Forelimb muscle (tissue), 1 donor: ENCODE measurements around the gene HAGH. TPM values are rescaled to one million over a fixed set of nuclear protein-coding genes. Genes with fewer than 3 reads are reported as not detected.

ENCODE experiments used
- DNase-seq: peaks from one replicate; pipeline ENCODE4 v3.0.0-alpha.2; 2013; ENCODE audit warnings: low read depth
- polyA plus RNA-seq: library from polyadenylated mRNA; unstranded; fragments of 120-200 nt; gene quantifications from one replicate; pipeline ENCODE4 v1.2.1, GENCODE V29; 2013; ENCODE audit not compliant: insufficient read length

HAGH gene
- polyA plus RNA-seq, 1 donor = 44.3 TPM

DNA sequence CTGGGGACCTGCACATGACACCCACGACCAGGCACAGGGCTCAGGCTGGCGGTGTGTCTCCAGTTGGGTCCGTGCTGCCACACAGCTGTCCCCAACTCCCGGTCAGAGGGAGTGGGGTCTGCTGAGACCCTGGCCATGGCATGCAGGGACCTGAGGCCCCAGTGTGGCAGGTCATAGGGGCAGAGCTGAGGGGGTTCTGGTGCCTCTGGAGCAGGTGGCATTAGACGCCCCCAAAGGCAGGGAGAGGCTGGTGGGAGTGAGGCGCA is 39.6 kb downstream of the HAGH start:
- DNase-seq = no peak

DNA sequence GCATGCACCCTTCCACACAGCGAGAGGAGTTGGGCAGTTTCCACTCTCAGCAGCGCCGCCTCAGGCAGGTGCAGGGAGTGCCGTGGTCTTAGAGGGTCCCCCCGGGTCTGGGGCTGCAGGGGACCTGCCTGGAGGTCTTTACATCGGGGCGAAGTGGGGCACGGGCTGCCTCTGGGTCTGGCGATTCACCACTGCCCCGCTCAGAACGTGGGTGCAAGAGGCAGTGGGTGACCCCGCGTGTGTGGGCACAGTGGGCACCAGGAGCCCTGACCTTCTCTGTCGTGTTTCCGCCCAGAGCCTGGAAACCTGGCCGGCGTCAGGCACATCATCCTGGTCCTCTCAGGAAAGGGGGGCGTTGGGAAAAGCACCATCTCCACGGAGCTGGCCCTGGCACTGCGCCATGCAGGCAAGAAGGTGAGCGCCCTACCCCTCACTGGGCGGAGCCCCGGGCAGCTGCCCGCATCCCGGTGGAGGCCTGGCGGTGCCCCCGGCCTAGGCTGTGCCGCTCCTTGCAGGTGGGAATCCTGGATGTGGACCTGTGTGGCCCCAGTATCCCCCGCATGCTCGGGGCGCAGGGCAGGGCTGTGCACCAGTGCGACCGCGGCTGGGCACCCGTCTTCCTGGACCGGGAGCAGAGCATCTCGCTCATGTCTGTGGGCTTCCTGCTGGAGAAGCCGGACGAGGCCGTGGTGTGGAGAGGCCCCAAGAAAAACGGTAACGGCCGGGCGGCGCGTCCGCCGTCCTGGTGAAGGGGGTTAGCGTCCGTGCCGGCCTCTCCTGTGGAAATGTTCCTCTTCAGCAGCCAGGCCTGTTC is 40.2 kb downstream of the HAGH start:
- DNase-seq = no peak

DNA sequence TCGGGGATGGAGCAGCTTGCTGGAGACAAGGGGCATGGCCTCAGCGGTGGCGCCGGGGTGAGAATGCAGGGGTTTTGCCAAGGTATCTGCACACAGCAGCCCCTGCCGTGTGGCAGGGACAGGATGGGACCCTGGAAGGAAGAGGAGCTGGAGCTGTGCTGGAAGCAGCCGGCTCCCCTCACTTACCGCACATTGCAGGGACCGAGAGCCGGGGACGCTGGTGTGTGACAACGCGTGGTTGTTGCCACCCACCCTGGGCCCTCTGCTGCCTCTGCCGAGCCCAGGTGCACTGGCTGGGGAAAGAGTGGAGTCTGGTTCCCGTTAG is 40.8 kb downstream of the HAGH start:
- no peak for DNase-seq

DNA sequence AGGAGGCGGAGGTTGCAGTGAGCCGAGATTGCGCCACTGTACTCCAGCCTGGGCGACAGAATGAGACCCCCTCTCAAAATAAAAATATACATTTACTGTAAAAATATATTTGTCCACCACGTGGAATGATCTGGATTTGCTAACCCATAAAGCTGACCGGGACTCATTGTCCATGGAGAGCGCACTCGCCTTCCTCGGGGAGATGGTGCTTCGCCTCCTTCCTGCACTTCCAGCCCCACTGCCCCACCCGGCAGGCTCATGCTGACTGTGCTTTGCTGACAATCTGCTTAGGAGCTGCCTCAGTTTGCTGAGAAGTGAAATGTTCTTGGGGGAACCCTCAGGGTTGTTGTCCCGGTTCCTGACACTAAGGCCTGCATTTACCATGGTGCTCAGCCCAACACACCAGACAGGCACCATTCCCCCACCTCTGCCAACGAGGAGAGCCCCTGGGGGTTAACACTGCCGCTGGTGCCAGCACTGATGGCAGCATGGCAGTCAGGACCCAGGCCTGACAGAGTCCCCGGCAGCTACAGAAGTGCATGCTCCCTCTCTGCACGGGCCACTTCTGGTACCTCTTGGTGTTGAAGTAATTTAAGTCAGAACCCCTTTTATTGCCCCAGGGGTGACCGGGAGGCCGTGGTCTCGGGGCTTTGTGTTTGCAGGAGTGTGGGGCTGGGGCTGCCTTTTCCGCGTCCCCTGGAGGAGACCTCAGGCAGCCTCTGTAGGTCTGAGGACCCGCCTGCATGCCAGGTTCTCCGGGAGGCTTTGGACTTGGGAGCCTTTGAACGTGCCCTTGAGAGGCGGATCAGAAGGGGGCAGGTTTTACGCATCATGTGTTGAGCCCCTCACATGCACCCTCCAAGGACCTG is 41.4 kb downstream of the HAGH start:
- no peak for DNase-seq

DNA sequence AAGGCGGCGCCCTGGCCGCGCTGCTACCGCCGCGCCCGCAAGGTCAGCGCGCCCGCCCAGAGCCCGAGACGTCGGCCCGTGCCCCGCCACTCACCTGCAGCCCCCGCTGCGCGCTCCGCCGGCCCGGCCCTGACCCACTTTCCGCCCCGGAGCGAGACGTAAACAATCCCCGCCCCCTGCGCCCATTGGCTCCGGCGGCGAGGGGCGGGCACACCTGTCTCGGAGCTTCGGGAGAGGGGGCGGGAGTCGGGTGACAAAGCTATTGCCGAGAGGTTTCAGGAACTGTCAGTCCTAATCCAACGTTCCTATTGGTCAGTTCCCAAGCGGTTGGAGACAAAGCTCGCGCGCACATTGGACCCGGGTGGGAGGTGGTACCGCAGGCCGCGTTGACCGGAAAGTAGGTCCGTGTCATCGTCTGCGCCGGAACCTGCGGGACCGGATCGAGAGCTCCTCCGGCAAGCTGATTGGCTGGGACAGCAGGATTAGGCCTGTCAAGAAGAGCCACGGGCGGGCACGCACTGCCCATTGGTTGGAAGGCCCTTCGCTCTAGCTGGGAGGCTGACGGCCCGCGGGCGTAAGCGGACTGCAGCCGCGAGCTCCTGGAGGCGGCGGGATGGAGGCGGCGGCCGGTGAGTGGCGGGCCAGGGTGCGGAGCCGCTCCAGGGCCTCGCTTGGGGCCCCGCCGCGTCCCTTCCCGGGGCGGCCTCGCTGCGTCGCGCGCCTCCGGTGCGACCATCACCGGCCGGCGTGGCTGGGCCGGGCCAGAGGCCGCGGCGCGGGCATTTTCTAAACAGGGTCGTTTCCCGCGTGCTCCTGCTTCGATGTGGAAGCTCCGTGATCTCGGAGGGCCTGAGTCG is 44.0 kb downstream of the HAGH start, which contains the start of the genes NUBP2 and SPSB3:
Gene NUBP2 (plus strand): TSS at position 553 of the 857 bp plus-strand sequence. CDS start 61 bp downstream, at position 614.
Gene SPSB3 (minus strand): TSS at position 164 of the 857 bp plus-strand sequence. CDS start 1,088 bp downstream, outside the sequence.
- DNase-seq = peak; percentile 100

DNA sequence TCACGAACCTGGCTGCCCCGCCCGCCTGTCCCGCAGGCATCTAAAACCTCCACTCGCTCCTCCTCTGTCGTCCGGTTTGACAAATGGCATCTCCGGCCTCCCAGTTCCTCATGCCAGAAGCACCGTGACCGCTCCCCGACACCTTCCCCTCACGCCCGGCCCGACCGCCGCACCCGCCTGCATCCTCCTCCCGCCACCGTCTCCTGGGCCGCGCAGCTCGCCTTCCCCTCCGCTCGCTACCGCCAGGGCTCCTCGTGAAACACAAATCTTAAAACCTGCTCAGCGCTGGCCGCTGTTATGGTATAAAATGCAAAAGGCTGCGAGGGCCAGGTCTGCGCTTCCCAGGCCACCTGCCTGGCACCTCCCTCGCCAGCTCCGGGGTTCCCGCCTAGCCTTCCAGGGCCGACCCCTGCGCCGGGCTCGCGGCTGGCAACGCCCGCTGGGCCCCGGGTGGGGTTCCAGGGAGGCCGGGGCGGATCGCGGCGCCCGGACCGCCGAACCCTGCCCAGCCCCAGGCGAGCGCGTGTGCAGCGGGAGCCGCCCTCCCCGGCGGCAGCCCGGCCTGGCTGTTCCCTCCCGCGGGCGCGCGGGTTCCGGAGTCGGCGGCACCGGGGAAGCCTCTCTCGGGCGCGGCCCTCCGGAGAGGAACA is 44.7 kb downstream of the HAGH start:
- no peak for DNase-seq

DNA sequence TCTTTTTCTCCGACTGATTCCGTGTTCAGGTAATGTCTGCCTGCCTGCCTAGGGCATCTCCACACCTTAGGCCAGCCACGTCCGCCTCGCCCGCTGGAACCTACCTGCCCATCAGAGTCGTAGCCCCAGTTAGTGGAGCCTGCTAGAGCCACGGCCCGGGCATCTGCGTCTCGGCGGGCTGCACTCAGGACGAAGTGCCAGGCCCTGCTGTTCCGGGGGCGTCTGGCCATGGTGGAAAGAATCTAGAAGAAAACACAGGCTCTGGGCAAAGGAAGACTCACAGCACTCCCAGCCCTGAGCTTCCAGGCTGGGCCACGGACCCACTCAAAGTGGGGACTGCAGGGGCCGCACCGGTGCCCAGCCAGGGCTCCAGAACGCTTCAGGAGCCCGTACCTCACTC is 45.4 kb downstream of the HAGH start:
- no peak for DNase-seq

DNA sequence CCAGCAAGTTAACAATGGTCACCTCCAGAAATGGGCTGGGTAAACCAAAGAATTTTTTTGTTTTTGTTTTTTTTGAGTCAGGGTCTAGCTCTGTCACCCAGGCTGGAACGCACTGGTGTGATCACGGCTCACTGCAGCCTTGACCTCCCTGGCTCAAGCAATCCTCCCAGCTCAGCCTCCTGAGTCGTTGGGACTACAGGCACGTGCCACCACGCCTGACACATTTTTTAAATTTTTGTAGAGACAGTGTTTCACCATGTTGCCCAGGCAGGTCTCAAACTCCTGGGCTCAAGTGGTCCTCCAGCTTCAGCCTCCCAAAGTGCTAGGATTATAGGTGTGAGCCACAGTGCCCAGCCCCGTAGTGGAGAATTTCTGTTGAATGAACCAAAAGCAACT is 46.0 kb downstream of the HAGH start:
- DNase-seq = no peak

DNA sequence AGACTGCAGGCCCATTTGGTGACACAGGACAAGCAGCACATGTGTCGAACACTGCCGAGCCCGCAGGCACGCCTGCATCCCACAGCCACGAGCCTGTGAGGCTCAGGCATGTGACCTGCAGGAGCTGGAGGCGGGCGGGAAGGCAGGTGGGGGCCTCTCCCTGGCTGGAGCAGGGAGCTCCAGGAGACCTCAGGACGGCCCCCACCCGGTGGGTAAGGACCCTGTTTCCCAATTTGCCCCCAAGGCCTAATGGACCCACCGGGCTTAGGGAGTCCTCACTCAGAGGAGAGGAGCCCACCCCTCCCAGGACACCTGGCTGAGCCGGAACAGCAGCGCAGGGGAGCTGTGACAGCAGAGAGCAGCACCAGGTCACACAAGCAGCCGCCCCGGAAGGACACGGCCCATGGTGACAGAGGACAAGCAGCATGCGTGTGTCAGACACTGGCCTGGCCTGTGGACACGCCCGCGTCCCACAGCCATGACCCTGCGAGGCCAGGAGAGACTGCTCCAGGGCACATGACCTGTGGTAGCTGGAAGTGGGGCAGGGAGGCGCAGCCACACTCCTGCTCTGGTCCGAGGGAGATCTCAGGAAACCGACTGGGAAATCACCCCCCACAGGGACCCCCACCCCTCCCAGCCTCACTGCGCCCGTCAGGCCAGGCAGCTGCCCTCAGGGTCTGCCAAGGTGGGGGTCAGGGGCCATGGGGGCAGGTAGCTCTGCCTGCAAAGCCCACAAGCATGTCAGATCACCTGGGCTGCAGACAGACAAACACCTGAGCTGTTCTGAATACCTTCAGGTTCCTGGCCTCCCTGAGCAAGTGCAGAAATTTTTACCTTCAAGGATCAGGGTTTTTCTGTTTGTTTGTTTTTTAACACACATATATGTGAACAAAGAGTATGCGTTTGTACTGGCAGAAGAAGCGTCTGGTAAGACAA is 46.6 kb downstream of the HAGH start:
- no peak for DNase-seq

DNA sequence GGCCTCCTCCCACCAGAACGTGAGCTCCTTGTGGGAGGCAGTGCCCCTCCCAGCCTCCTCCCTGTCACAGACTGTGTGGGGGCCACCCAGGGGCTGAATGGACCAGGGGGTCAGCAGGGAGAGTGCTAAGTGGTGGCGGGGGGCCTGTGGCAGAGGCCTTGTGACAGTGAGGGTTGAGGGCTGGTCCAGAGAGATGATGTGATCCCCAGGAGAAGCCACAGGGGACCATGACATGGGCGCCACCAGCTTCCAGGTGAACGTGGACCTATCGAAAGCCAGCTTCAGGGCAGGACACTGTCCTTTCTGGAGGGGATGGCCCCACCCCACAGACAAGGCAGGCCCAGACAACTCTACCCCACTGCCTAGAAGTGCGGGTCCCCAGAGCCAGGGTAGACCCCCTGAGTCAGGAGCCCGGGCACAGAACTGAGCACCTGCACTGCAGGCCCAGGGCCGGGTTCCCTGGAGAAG is 47.4 kb downstream of the HAGH start:
- no peak for DNase-seq

DNA sequence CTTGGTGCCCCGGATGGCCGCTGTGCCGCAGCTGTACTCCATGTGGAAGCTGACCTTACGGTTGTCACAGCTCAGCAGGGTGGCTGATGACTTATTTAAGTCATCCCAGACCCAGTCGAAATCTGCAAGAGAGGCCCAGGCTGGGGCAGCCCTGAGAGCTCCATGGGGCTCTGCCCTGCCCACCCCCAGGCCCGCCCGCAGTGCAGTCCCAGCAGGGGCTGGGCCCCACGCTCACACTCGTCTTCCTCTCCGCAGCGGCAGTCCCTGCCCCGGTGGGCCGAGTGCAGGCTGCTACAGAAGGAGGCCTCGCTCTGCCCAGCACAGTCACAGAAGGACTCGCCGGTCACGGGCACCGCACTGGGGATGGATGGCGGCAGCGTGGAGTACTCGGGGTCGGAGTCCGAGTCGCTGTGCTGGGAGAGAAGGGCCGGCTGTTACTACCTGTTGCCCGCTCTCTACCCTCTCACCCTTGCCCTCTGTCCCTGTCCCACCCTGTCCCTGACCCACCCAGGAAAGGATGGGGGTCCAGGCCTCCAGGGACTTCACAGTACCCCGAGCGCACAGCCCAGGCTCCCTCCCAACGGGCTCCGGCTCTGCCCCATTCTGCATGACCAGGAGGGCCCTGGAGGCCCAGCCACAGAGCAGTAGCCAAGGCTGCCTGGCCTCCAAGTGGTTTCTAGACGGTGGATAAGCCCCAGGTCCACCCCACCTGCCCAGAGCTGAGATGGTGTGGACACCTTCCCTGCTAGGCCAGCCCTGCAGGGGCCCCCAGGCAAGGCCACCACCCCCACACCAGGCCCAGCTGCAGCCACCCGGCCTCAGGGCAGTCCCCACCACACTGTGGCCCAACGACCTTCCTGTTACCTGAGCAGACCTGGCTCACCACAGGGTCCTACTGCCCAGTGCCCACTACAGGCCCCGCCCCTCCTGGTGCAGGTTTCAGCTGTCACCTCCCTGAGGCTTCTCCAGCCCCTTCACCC is 48.1 kb downstream of the HAGH start:
- DNase-seq = no peak

DNA sequence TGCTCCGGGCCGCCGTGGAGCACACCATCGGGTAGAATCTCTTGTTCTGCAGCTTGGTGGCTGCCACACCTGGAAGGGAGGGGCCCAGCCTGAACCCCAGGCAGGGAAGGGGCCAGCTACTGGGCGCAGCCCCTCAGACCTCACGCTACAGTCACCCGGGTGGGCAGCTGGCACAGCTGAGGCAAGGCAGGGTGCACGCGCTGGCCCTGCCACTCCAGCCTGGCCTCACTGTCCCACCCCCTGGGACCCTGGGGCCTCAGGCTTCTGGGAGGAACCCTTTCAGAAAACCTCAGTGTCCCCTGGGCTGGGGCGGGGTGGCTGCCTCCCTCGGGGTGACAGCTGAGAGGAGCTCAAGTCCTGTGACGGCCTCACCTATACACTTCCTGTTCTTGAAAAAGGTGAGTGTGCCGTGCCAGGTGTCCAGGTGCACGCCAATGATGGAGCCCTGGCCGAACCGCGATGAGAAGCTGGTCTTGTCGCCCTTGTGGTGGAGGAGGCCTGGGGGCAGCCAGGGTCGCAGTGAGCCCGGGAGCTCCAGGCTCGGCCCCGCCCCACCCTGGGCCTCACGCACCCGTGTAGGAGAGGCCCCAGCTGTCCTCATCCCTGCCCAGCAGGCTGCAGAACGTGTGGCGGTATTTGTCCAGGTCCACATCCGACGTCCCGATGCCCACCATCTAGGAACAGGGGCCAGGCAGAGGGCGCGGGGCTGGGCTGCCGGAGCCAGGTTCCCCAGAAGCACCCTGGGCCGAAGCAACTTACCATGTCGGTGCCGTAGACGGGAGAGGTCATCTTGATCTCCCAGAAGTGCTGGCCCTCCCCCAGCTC is 49.0 kb downstream of the HAGH start:
- DNase-seq = no peak

DNA sequence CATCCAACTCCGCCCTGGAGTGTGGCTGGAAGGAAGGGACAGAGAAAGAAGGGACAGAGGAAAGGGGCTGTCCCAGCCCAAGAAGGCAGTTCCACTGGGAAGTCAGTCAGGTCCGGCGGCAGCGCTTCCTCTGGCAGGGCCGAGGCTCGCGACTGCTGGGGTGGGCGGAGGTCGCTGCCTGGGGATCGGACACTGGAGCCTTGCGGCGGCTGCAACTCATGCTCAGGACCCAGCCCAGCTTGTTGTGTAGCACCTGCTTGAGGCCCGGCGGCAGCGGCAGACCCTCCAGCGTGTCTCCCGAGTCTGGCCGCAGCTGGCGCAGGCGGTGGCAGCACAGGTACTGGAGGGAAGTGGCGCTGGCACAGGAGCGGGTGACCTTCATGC is 49.6 kb downstream of the HAGH start:
- no peak for DNase-seq

DNA sequence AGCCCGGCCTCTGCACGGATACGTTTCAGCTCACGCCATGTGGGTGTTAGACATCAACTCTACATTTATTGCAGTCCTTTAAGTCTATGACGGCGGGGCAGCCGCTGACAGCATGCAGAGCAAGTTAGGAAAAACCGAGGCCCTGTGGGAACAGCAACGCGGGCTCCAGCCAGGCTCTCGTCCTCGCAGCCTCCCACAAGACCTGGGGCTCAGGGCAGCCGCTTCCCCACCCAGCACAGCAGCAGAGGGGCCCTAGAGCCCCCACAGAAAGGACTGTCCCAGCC is 50.0 kb downstream of the HAGH start:
- DNase-seq = no peak

DNA sequence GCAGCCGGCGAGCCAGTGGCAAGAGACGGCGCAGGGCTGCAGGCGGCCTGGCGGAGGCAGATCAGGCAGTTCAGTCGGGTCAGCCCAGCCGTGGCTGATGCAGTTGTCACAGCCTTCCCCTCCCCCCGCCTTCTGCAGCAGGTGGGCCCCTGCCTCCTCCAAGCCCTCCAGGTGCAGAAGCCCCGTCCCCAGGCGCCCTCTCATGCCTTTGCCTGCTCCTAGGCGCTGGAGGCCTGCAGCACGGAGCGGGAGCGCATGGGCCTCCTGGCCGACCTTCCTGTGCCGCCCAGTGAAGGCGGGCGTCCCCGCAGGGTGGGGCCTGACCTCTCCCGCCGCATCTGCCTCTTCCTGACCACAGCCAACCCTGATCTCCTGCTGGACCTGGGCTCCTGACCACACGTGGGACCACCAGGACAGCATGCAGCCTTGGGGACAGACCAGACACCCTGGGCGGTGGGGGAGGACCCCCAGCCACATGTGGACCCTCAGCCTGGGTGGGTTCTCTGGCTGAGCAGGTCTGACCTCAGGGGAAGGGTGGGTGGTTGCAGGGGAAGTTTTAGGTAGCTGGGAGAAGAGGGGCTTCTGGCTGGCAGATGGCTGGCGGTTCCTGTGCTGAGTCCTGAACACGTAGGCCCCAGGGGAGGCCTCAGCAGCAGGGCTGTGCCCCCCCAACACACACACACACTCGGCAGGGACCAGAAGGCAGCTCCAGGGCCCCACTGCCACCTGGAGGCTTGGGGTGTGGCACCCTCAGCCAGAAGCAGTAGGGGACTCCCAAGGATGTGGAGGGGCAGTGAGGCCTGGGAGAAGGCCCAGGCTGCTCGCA is 50.6 kb downstream of the HAGH start:
- no peak for DNase-seq

DNA sequence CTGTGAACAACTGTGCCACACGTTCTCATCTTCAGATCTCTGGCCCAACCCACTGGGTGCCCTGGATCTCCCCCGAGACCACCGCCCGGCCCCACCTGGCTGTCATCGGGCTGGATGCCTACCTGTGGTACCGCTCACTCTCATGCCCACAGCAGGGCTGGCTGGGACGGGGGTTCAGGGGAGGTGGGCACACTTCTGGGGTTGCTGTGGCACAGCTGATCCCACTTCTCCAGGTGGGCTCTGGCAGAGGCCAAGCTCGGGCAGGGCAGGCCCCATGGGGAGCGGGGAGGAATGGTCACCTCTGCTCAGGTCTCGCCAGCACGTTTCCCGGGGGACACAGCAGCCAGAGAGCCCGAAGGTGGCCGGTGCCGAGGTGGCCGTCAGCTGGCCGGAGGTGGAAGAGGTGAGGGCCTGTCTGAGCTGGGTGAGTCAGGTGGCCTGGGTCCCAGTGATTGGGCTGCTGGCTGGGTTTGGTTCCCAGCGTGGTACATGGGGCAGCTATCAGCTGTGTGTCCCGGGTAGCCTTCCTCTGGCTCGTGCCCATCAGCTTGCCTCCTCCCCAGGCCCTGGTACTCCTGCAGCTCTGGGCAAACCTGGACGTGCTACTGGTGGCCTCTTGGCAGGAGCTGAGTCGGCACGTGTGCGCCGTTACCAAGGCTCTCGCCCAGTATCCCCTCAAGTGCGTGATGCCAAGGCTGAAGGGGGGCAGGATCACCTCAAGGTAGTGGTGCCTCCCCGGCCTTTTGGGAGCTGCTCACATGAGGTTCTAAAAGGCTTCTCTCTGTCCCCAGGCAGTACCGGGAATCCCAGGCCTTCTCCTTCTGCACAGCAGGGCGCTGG is 51.4 kb downstream of the HAGH start:
- no peak for DNase-seq

DNA sequence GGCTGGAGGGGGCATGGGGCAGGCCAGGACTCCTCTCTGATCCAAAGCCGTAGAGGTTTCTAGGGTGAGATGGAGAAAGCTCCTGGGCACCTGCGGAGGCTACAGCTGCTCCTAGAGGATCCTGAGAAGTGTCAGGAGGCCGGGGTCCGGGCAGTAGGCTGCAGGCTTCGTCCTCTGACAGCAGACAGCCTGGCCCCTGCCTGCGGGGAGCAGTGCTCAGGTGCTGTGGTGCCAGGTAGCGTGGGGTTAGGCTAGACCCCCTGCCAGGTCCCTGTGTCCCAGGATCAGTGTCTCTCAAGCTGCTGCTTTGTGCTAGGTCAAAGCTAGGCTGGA is 52.2 kb downstream of the HAGH start:
- DNase-seq = no peak
